ENCODE measurements around the gene FBLN2. TPM values are rescaled to one million over a fixed set of nuclear protein-coding genes. Genes with fewer than 3 reads are reported as not detected.

FBLN2 gene
- total and polyA plus RNA-seq, 2 of the 13 experiments (the other 11 are each of a cell fraction or from before 2014, with no cell fraction given): not detected

DNA sequence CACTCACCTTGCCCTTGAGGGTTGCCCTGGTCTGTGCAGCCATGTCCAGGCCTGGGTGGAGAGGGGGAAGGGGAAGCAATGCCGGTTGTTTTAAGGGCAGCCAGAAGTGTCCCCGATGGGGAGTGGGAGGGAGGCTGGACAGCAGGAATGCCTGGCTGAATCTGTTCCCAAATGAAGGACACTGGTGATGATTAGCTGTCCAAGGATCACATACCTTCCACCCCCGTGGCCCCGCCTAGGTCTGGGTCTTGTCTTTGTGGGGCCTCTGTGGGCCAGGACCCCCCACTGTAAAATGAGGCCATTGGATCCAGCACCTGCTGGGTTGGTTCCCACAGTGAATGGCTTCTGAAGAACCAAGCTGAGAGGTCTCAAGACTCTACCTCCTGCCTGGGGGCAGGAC, 71.4 kb downstream of the FBLN2 start:
- Histone ChIP-seq H3K9ac (ENCODE audit: insufficient read depth, low read depth, low read length) (no peak overlapping the region), H3K4me1 (ENCODE audit: insufficient read depth, low read length) (peaks cover 10% of the 10 kb centered on the region), H3K27me3 (ENCODE audit: control insufficient read depth in 1 of 2, insufficient read depth in 2 of 2, low read length in 2 of 2) (peaks cover 7 to 40% of the 10 kb centered on the region in 2 experiments; a peak in 3 of 5 replicates), H3K9me3 (ENCODE audit: low read length) (no peaks in the 10 kb centered on the region), H2AFZ (ENCODE audit: low read length) (no peak overlapping the region), H3K79me2 (ENCODE audit: insufficient read depth, low read length) (no peaks in the 10 kb centered on the region), H4K20me1 (ENCODE audit: insufficient read depth, low read length) (0 out of 2 replicates have a peak, but pooled peaks cover 2% of the 10 kb centered on the region), H3K4me2 (ENCODE audit: low read depth, low read length) (no peak overlapping the region), H3K4me3 (replicated peaks in 1 of 3; ENCODE audit: insufficient read depth in 1 of 3, low read depth in 2 of 3, low read length in 3 of 3) (no peak overlapping the region), H3K36me3 (replicated peaks in 1 of 2; ENCODE audit: control insufficient read depth in 1 of 2, insufficient read depth in 2 of 2, low read length in 2 of 2) (no peaks in the 10 kb centered on the region), H3K27ac (ENCODE audit: extremely low read length, insufficient read depth, low read length) (no peak overlapping the region)
- intact Hi-C loops (cut with micrococcal nuclease; ENCODE audit: unreplicated experiment): no loop called here
- DNase-seq (ENCODE audit: low spot score) (no peak), ATAC-seq (no peak), FAIRE-seq (no peak)
- in situ Hi-C loops (cut with HindIII; ENCODE audit: extremely low pct_ligation_motif_present, low pct_unique_long_range_greater_than_20kb): no loop called here
- CTCF ChIA-PET (ENCODE audit: low intra/inter-chr PET ratio, low total read pairs): no interaction called here
- 35% methylated on average over 4 of the region's 4 CpGs for WGBS (ENCODE audit: low lambda C conversion rate)
- POLR2A ChIA-PET: no interaction called here
- TF ChIP-seq, protein P1, sequence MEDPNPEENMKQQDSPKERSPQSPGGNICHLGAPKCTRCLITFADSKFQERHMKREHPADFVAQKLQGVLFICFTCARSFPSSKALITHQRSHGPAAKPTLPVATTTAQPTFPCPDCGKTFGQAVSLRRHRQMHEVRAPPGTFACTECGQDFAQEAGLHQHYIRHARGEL (CRISPR knock-in tag; IDR thresholded peaks at IDR 0.05): no peak
- no peak for TF ChIP-seq RBFOX2 (IDR thresholded peaks at IDR 0.05; ENCODE audit: low read depth, low read length)
- TF ChIP-seq PAX8 (CRISPR knock-in tag; IDR thresholded peaks at IDR 0.05; ENCODE audit: borderline replicate concordance): no peak
- no peak for TF ChIP-seq ZNF335 (CRISPR knock-in tag; IDR thresholded peaks at IDR 0.05)
- TF ChIP-seq IKZF1 (IDR thresholded peaks at IDR 0.05): no peak
- TF ChIP-seq ZNF138 (CRISPR knock-in tag; IDR thresholded peaks at IDR 0.05; ENCODE audit: low read depth): no peak
- TF ChIP-seq, protein P2, sequence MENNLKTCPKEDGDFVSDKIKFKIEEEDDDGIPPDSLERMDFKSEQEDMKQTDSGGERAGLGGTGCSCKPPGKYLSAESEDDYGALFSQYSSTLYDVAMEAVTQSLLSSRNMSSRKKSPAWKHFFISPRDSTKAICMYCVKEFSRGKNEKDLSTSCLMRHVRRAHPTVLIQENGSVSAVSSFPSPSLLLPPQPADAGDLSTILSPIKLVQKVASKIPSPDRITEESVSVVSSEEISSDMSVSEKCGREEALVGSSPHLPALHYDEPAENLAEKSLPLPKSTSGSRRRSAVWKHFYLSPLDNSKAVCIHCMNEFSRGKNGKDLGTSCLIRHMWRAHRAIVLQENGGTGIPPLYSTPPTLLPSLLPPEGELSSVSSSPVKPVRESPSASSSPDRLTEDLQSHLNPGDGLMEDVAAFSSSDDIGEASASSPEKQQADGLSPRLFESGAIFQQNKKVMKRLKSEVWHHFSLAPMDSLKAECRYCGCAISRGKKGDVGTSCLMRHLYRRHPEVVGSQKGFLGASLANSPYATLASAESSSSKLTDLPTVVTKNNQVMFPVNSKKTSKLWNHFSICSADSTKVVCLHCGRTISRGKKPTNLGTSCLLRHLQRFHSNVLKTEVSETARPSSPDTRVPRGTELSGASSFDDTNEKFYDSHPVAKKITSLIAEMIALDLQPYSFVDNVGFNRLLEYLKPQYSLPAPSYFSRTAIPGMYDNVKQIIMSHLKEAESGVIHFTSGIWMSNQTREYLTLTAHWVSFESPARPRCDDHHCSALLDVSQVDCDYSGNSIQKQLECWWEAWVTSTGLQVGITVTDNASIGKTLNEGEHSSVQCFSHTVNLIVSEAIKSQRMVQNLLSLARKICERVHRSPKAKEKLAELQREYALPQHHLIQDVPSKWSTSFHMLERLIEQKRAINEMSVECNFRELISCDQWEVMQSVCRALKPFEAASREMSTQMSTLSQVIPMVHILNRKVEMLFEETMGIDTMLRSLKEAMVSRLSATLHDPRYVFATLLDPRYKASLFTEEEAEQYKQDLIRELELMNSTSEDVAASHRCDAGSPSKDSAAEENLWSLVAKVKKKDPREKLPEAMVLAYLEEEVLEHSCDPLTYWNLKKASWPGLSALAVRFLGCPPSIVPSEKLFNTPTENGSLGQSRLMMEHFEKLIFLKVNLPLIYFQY (CRISPR knock-in tag; IDR thresholded peaks at IDR 0.05; ENCODE audit: borderline replicate concordance): no peak
- no peak for TF ChIP-seq ZNF619 (CRISPR knock-in tag; IDR thresholded peaks at IDR 0.05)
- no peak for TF ChIP-seq AKAP8 (CRISPR knock-in tag; IDR thresholded peaks at IDR 0.05)
- TF ChIP-seq EZH2 (conservative IDR thresholded peaks at IDR 0.05; ENCODE audit: low read depth, low read length): no peak
- no peak for TF ChIP-seq HOXA9 (CRISPR knock-in tag; IDR thresholded peaks at IDR 0.05; ENCODE audit: borderline replicate concordance)
- TF ChIP-seq NFYC (CRISPR knock-in tag; IDR thresholded peaks at IDR 0.05): no peak
- TF ChIP-seq, protein P3, sequence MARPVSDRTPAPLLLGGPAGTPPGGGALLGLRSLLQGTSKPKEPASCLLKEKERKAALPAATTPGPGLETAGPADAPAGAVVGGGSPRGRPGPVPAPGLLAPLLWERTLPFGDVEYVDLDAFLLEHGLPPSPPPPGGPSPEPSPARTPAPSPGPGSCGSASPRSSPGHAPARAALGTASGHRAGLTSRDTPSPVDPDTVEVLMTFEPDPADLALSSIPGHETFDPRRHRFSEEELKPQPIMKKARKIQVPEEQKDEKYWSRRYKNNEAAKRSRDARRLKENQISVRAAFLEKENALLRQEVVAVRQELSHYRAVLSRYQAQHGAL (CRISPR knock-in tag; IDR thresholded peaks at IDR 0.05; ENCODE audit: not compliant biosample characterization): no peak
- TF ChIP-seq, protein P4, sequence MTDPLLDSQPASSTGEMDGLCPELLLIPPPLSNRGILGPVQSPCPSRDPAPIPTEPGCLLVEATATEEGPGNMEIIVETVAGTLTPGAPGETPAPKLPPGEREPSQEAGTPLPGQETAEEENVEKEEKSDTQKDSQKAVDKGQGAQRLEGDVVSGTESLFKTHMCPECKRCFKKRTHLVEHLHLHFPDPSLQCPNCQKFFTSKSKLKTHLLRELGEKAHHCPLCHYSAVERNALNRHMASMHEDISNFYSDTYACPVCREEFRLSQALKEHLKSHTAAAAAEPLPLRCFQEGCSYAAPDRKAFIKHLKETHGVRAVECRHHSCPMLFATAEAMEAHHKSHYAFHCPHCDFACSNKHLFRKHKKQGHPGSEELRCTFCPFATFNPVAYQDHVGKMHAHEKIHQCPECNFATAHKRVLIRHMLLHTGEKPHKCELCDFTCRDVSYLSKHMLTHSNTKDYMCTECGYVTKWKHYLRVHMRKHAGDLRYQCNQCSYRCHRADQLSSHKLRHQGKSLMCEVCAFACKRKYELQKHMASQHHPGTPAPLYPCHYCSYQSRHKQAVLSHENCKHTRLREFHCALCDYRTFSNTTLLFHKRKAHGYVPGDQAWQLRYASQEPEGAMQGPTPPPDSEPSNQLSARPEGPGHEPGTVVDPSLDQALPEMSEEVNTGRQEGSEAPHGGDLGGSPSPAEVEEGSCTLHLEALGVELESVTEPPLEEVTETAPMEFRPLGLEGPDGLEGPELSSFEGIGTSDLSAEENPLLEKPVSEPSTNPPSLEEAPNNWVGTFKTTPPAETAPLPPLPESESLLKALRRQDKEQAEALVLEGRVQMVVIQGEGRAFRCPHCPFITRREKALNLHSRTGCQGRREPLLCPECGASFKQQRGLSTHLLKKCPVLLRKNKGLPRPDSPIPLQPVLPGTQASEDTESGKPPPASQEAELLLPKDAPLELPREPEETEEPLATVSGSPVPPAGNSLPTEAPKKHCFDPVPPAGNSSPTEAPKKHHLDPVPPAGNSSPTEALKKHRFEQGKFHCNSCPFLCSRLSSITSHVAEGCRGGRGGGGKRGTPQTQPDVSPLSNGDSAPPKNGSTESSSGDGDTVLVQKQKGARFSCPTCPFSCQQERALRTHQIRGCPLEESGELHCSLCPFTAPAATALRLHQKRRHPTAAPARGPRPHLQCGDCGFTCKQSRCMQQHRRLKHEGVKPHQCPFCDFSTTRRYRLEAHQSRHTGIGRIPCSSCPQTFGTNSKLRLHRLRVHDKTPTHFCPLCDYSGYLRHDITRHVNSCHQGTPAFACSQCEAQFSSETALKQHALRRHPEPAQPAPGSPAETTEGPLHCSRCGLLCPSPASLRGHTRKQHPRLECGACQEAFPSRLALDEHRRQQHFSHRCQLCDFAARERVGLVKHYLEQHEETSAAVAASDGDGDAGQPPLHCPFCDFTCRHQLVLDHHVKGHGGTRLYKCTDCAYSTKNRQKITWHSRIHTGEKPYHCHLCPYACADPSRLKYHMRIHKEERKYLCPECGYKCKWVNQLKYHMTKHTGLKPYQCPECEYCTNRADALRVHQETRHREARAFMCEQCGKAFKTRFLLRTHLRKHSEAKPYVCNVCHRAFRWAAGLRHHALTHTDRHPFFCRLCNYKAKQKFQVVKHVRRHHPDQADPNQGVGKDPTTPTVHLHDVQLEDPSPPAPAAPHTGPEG (CRISPR knock-in tag; IDR thresholded peaks at IDR 0.05): no peak
- TF ChIP-seq CBX5 (CRISPR knock-in tag; IDR thresholded peaks at IDR 0.05; ENCODE audit: borderline replicate concordance): no peak
- BruUV-seq (replicated peaks): no TSS peak

Data from HepG2 (cell line).